ENCODE data around the gene PPARD. TPM values are rescaled to one million over a fixed set of nuclear protein-coding genes. Genes with fewer than 3 reads are reported as not detected.
"Not testable (repeated sequence)": the region's sequence is repeated elsewhere in the genome, so short reads cannot be mapped to it uniquely, and the experiment has no call there.

Gene PPARD
- total and polyA plus RNA-seq, 4 donors: 5.9 to 27.7 (median 20.8) TPM

- no peaks in the 10 kb centered on the region for H3K4me1 ChIP-seq (ENCODE audit: control insufficient read depth in 1 of 2, insufficient read depth in 2 of 2, low read length in 2 of 2)
- H3K9me3 ChIP-seq (ENCODE audit: control insufficient read depth, low read length): no peaks in the 10 kb centered on the region
- 92 to 98% methylated on average over 6 of the region's 6 CpGs for WGBS, 2 donors
- H3K36me3 ChIP-seq (ENCODE audit: control insufficient read depth in 1 of 2, insufficient read depth in 2 of 2, low read length in 1 of 2): no peaks in the 10 kb centered on the region
- DNase-seq: no peak
- intact Hi-C loops (cut with DNase I): no loop called here
- no peaks in the 10 kb centered on the region for H3K27me3 ChIP-seq (ENCODE audit: control insufficient read depth in 1 of 2, insufficient read depth in 2 of 2, low read length in 1 of 2)
- ATAC-seq (ENCODE audit: low FRiP score): no peak
- H3K4me3 ChIP-seq (ENCODE audit: low read length in 2 of 2): no peak overlapping the region
- H3K27ac ChIP-seq (ENCODE audit: low read depth in 1 of 2, low read length in 2 of 2): no peak overlapping the region
Measured at GRCh38 chr6:35298625-35299140, 43.7 kb upstream of the PPARD start.

- WGBS, 2 donors: 94 to 95% methylated on average over 4 of the region's 4 CpGs
- H3K27ac ChIP-seq (ENCODE audit: low read depth in 1 of 2, low read length in 2 of 2): no peak overlapping the region
- intact Hi-C loops (cut with DNase I): no loop called here
- no peak for ATAC-seq (ENCODE audit: low FRiP score)
- H3K9me3 ChIP-seq (ENCODE audit: control insufficient read depth, low read length): no peaks in the 10 kb centered on the region
- no peaks in the 10 kb centered on the region for H3K36me3 ChIP-seq (ENCODE audit: control insufficient read depth in 1 of 2, insufficient read depth in 2 of 2, low read length in 1 of 2)
- DNase-seq: peak in 1 of 2 donors; percentile 71
- no peaks in the 10 kb centered on the region for H3K4me1 ChIP-seq (ENCODE audit: control insufficient read depth in 1 of 2, insufficient read depth in 2 of 2, low read length in 2 of 2)
- H3K4me3 ChIP-seq (ENCODE audit: low read length in 2 of 2): no peak overlapping the region
- no peaks in the 10 kb centered on the region for H3K27me3 ChIP-seq (ENCODE audit: control insufficient read depth in 1 of 2, insufficient read depth in 2 of 2, low read length in 1 of 2)
Measured at GRCh38 chr6:35299674-35300073, 42.7 kb upstream of the PPARD start.

GRCh38 chr6:35300848-35301247, 41.5 kb upstream of the PPARD start:
- DNase-seq: no peak
- intact Hi-C loops (cut with DNase I): no loop called here
- Histone ChIP-seq H3K36me3 (ENCODE audit: control insufficient read depth in 1 of 2, insufficient read depth in 2 of 2, low read length in 1 of 2) (no peaks in the 10 kb centered on the region), H3K4me3 (ENCODE audit: low read length in 2 of 2) (no peak overlapping the region), H3K27me3 (ENCODE audit: control insufficient read depth in 1 of 2, insufficient read depth in 2 of 2, low read length in 1 of 2) (no peaks in the 10 kb centered on the region), H3K4me1 (ENCODE audit: control insufficient read depth in 1 of 2, insufficient read depth in 2 of 2, low read length in 2 of 2) (no peaks in the 10 kb centered on the region), H3K27ac (ENCODE audit: low read depth in 1 of 2, low read length in 2 of 2) (no peak overlapping the region), H3K9me3 (ENCODE audit: control insufficient read depth, low read length) (no peaks in the 10 kb centered on the region)
- no peak for ATAC-seq (ENCODE audit: low FRiP score)

GRCh38 chr6:35302604-35303241, 39.6 kb upstream of the PPARD start:
- H3K4me1 ChIP-seq (ENCODE audit: control insufficient read depth in 1 of 2, insufficient read depth in 2 of 2, low read length in 2 of 2): no peaks in the 10 kb centered on the region
- 56 to 60% methylated on average over 6 of the region's 6 CpGs for WGBS, 2 donors
- no peak overlapping the region for H3K4me3 ChIP-seq (ENCODE audit: low read length in 2 of 2)
- H3K36me3 ChIP-seq (ENCODE audit: control insufficient read depth in 1 of 2, insufficient read depth in 2 of 2, low read length in 1 of 2): no peaks in the 10 kb centered on the region
- intact Hi-C loops (cut with DNase I): no loop called here
- H3K27ac ChIP-seq (ENCODE audit: low read depth in 1 of 2, low read length in 2 of 2): no peak overlapping the region
- ATAC-seq (ENCODE audit: low FRiP score): peak; percentile 52
- peak in 1 of 2 donors; percentile 74 for DNase-seq
- H3K27me3 ChIP-seq (ENCODE audit: control insufficient read depth in 1 of 2, insufficient read depth in 2 of 2, low read length in 1 of 2): no peaks in the 10 kb centered on the region
- H3K9me3 ChIP-seq (ENCODE audit: control insufficient read depth, low read length): no peaks in the 10 kb centered on the region

- Histone ChIP-seq H3K4me3 (ENCODE audit: low read length in 2 of 2) (no peak overlapping the region), H3K27me3 (ENCODE audit: control insufficient read depth in 1 of 2, insufficient read depth in 2 of 2, low read length in 1 of 2) (no peaks in the 10 kb centered on the region), H3K9me3 (ENCODE audit: control insufficient read depth, low read length) (no peaks in the 10 kb centered on the region), H3K27ac (ENCODE audit: low read depth in 1 of 2, low read length in 2 of 2) (no peak overlapping the region), H3K36me3 (ENCODE audit: control insufficient read depth in 1 of 2, insufficient read depth in 2 of 2, low read length in 1 of 2) (no peaks in the 10 kb centered on the region), H3K4me1 (ENCODE audit: control insufficient read depth in 1 of 2, insufficient read depth in 2 of 2, low read length in 2 of 2) (no peaks in the 10 kb centered on the region)
- 75 to 81% methylated on average over 1 of the region's 1 CpG for WGBS, 2 donors
- no peak for DNase-seq
- ATAC-seq (ENCODE audit: low FRiP score): no peak
- intact Hi-C loops (cut with DNase I): no loop called here
Measured at GRCh38 chr6:35304299-35304698, 38.1 kb upstream of the PPARD start.

GRCh38 chr6:35305117-35305516, 37.2 kb upstream of the PPARD start:
- no peaks in the 10 kb centered on the region for H3K4me1 ChIP-seq (ENCODE audit: control insufficient read depth in 1 of 2, insufficient read depth in 2 of 2, low read length in 2 of 2)
- H3K4me3 ChIP-seq (ENCODE audit: low read length in 2 of 2): no peak overlapping the region
- no peak overlapping the region for H3K27ac ChIP-seq (ENCODE audit: low read depth in 1 of 2, low read length in 2 of 2)
- WGBS, 2 donors: 90 to 92% methylated on average over 8 of the region's 8 CpGs
- H3K27me3 ChIP-seq (ENCODE audit: control insufficient read depth in 1 of 2, insufficient read depth in 2 of 2, low read length in 1 of 2): no peaks in the 10 kb centered on the region
- no peaks in the 10 kb centered on the region for H3K9me3 ChIP-seq (ENCODE audit: control insufficient read depth, low read length)
- ATAC-seq (ENCODE audit: low FRiP score) (no peak), DNase-seq (no peak)
- intact Hi-C loops (cut with DNase I): no loop called here
- H3K36me3 ChIP-seq (ENCODE audit: control insufficient read depth in 1 of 2, insufficient read depth in 2 of 2, low read length in 1 of 2): no peaks in the 10 kb centered on the region

- H3K4me1 ChIP-seq (ENCODE audit: control insufficient read depth in 1 of 2, insufficient read depth in 2 of 2, low read length in 2 of 2); H3K9me3 ChIP-seq (ENCODE audit: control insufficient read depth, low read length); ATAC-seq (ENCODE audit: low FRiP score); intact Hi-C loops (cut with DNase I); DNase-seq; H3K36me3 ChIP-seq (ENCODE audit: control insufficient read depth in 1 of 2, insufficient read depth in 2 of 2, low read length in 1 of 2); H3K27me3 ChIP-seq (ENCODE audit: control insufficient read depth in 1 of 2, insufficient read depth in 2 of 2, low read length in 1 of 2); H3K4me3 ChIP-seq (ENCODE audit: low read length in 2 of 2); H3K27ac ChIP-seq (ENCODE audit: low read depth in 1 of 2, low read length in 2 of 2): not testable (repeated sequence)
- WGBS, 2 donors: 61 to 66% methylated on average over 15 of the region's 15 CpGs
Measured at GRCh38 chr6:35307138-35307537, 35.2 kb upstream of the PPARD start.

- H3K9me3 ChIP-seq (ENCODE audit: control insufficient read depth, low read length); H3K27me3 ChIP-seq (ENCODE audit: control insufficient read depth in 1 of 2, insufficient read depth in 2 of 2, low read length in 1 of 2); DNase-seq; H3K27ac ChIP-seq (ENCODE audit: low read depth in 1 of 2, low read length in 2 of 2); H3K4me3 ChIP-seq (ENCODE audit: low read length in 2 of 2); H3K4me1 ChIP-seq (ENCODE audit: control insufficient read depth in 1 of 2, insufficient read depth in 2 of 2, low read length in 2 of 2); ATAC-seq (ENCODE audit: low FRiP score); intact Hi-C loops (cut with DNase I); H3K36me3 ChIP-seq (ENCODE audit: control insufficient read depth in 1 of 2, insufficient read depth in 2 of 2, low read length in 1 of 2): not testable (repeated sequence)
- WGBS, 2 donors: 95 to 96% methylated on average over 2 of the region's 2 CpGs
Measured at GRCh38 chr6:35308543-35308942, 33.8 kb upstream of the PPARD start.

- Histone ChIP-seq H3K36me3 (ENCODE audit: control insufficient read depth in 1 of 2, insufficient read depth in 2 of 2, low read length in 1 of 2) (no peaks in the 10 kb centered on the region), H3K27me3 (ENCODE audit: control insufficient read depth in 1 of 2, insufficient read depth in 2 of 2, low read length in 1 of 2) (no peaks in the 10 kb centered on the region), H3K4me3 (ENCODE audit: low read length in 2 of 2) (no peak overlapping the region), H3K27ac (ENCODE audit: low read depth in 1 of 2, low read length in 2 of 2) (no peak overlapping the region), H3K9me3 (ENCODE audit: control insufficient read depth, low read length) (no peaks in the 10 kb centered on the region), H3K4me1 (ENCODE audit: control insufficient read depth in 1 of 2, insufficient read depth in 2 of 2, low read length in 2 of 2) (no peaks in the 10 kb centered on the region)
- intact Hi-C loops (cut with DNase I): no loop called here
- no peak for DNase-seq
- 95 to 97% methylated on average over 9 of the region's 9 CpGs for WGBS, 2 donors
- ATAC-seq (ENCODE audit: low FRiP score): no peak
Measured at GRCh38 chr6:35309611-35310264, 32.6 kb upstream of the PPARD start.

Data from aorta (tissue), 5 donors.